Testis (tissue), 2 donors: Measurements from ENCODE around the gene GALNT9.

Experiments
- CTCF ChIP-seq, 3 experiments: fragments of 450-650 bp in 2 of 3; fragments of 200-600 bp in 1 of 3; sonication (generic) in 1 of 3; IDR thresholded peaks; one replicate each; pipeline ENCODE4 v1.5.1; 2016 to 2019; ENCODE audit warnings: antibody characterized with exemption in 3 of 3, mild to moderate bottlenecking in 2 of 3, moderate library complexity in 1 of 3
- POLR2A ChIP-seq: fragments of 450-650 bp; IDR thresholded peaks from one replicate; pipeline ENCODE4 v1.6.1; 2017; ENCODE audit warnings: antibody characterized with exemption, mild to moderate bottlenecking, moderate library complexity

- TF ChIP-seq CTCF (IDR thresholded peaks at IDR 0.05) (no peak), POLR2A (no peak)
Observed at GRCh38 chr12:132349501-132350131, 20.2 kb upstream of the GALNT9 start.
